Transverse colon (tissue), 4 donors: ENCODE results near the gene CNDP2. TPM values are rescaled to one million over a fixed set of nuclear protein-coding genes. Genes with fewer than 3 reads are reported as not detected.

Source experiments
- DNase-seq: peaks from one replicate; pipeline ENCODE4 v3.0.0-alpha.2; 2019
- H3K27ac ChIP-seq, 4 donors: fragments of 200-600 bp; sonication (generic); 2 replicates each; pipeline ENCODE4 v1.5.1; 2016 to 2018; ENCODE audit warnings: inconsistent platforms in 4 of 4
- H3K27me3 ChIP-seq: fragments of 200-600 bp; sonication (generic); 2 replicates; pipeline ENCODE4 v1.5.1; 2017; ENCODE audit warnings: inconsistent platforms
- H3K36me3 ChIP-seq, 4 donors: fragments of 200-600 bp; sonication (generic); 2 replicates each; pipeline ENCODE4 v1.5.1; 2017 to 2019; ENCODE audit warnings: inconsistent platforms in 4 of 4
- H3K4me1 ChIP-seq, 4 donors: fragments of 200-600 bp; sonication (generic); 2 replicates each; pipeline ENCODE4 v1.5.1; 2017 to 2020; ENCODE audit warnings: inconsistent platforms in 4 of 4
- H3K4me3 ChIP-seq, 4 donors: fragments of 200-600 bp; sonication (generic); 1 replicate in 1 of 4; 2 replicates in 3 of 4; pipeline versions ENCODE4 v1.5.1 to v1.6.1; 2017 to 2019; ENCODE audit warnings: inconsistent platforms in 4 of 4
- H3K9me3 ChIP-seq, 2 donors: fragments of 200-600 bp; sonication (generic); 2 replicates each; pipeline ENCODE4 v1.5.1; 2017 to 2019; ENCODE audit warnings: inconsistent platforms in 2 of 2
- CTCF ChIP-seq, 5 experiments: fragments of 200-600 bp in 3 of 5; fragments of 450-650 bp in 2 of 5; sonication (generic) in 3 of 5; IDR thresholded peaks; 1 replicate in 2 of 5; 2 replicates in 3 of 5; pipeline ENCODE4 v1.5.1; 2016 to 2017; ENCODE audit warnings: antibody characterized with exemption in 5 of 5, inconsistent platforms in 3 of 5, mild to moderate bottlenecking in 2 of 5, moderate library complexity in 1 of 5
- EP300 ChIP-seq: sonication (generic); formaldehyde crosslinking; IDR thresholded peaks from one replicate; pipeline ENCODE4 v1.6.1; 2017; ENCODE audit warnings: antibody characterized with exemption, low read depth
- POLR2A ChIP-seq: fragments of 450-650 bp; IDR thresholded peaks from one replicate; pipeline ENCODE4 v1.6.1; 2016; ENCODE audit warnings: antibody characterized with exemption, mild to moderate bottlenecking, moderate library complexity
- POLR2AphosphoS5 ChIP-seq, 3 donors: sonication (generic); formaldehyde crosslinking; IDR thresholded peaks; one replicate each; pipeline ENCODE4 v1.6.1; 2016; ENCODE audit warnings: antibody characterized with exemption in 3 of 3
- WGBS, 2 donors: methylation state at CpG; one replicate each; pipeline ENCODE4 v1.1.5; 2018; ENCODE audit warnings: low coverage in 1 of 2; 5-methylcytosine and 5-hydroxymethylcytosine counted together
- in situ Hi-C, 4 donors: fragments of 200-750 bp; cut with MboI; loops; one replicate each; pipeline versions ENCODE4 v1.15.0 to v1.15.1; 2017; ENCODE audit warnings: low sequenced_read_pairs in 3 of 4, low pct_ligation_motif_present in 1 of 4, low pct_unique_long_range_greater_than_20kb in 1 of 4
- intact Hi-C: fragments of 100-400 bp; cut with DNase I; formaldehyde crosslinking; loops from one replicate; pipeline ENCODE4 v1.15.1; 2023; ENCODE audit warnings: low total_unique reads
- total RNA-seq, 4 donors: library from RNA; depleted of rRNA; stranded (reverse); fragments of >200 nt; gene quantifications; one replicate each; pipeline ENCODE4 v1.1.0, GENCODE V29; 2016

Gene CNDP2
- total RNA-seq, 4 donors from 2014 or later = 143 to 284 (median 155) TPM

GRCh38 chr18:74501386-74501785, 5.2 kb downstream of the CNDP2 start:
- Histone ChIP-seq H3K9me3 (no peaks in the 10 kb centered on the region), H3K4me3 (no peak overlapping the region), H3K4me1 (peaks cover 9 to 50% (median 34%) of the 10 kb centered on the region in 4 donors), H3K27ac (peak overlapping the region; percentile 75 to 86 (median 79)), H3K36me3 (peaks cover 0 to 25% (median 10%) of the 10 kb centered on the region in 4 donors), H3K27me3 (no peaks in the 10 kb centered on the region)
- 50 to 68% methylated on average over 1 to 4 of the region's 4 CpGs for WGBS, 2 donors
- DNase-seq = no peak
- TF ChIP-seq POLR2A (no peak), EP300 (no peak), CTCF (IDR thresholded peaks at IDR 0.05) (no peak), POLR2AphosphoS5 (IDR thresholded peaks at IDR 0.05) (no peak)
- intact Hi-C loops (no loop called here), in situ Hi-C loops (no loop called here)

- intact Hi-C loops = no loop called here
- H3K4me1 ChIP-seq = peaks cover 0 to 53% (median 23%) of the 10 kb centered on the region in 4 donors
- peaks cover 0 to 32% (median 13%) of the 10 kb centered on the region in 4 donors for H3K36me3 ChIP-seq
- H3K27ac ChIP-seq = no peak overlapping the region
- no peaks in the 10 kb centered on the region for H3K9me3 ChIP-seq
- 72 to 92% methylated on average over 3 to 4 of the region's 4 CpGs for WGBS, 2 donors
- no peaks in the 10 kb centered on the region for H3K27me3 ChIP-seq
- no peak overlapping the region for H3K4me3 ChIP-seq
- in situ Hi-C loops = no loop called here
- no peak for TF ChIP-seq POLR2A
- TF ChIP-seq EP300 = no peak
- no peak for TF ChIP-seq CTCF (IDR thresholded peaks at IDR 0.05)
- no peak for TF ChIP-seq POLR2AphosphoS5 (IDR thresholded peaks at IDR 0.05)
- no peak for DNase-seq
These were observed 7.0 kb downstream of the CNDP2 start for GRCh38 chr18:74503137-74503536.

GRCh38 chr18:74505776-74506175, 9.6 kb downstream of the CNDP2 start:
- H3K27ac ChIP-seq = no peak overlapping the region
- no peak for DNase-seq
- no peaks in the 10 kb centered on the region for H3K27me3 ChIP-seq
- intact Hi-C loops (no loop called here), in situ Hi-C loops (no loop called here)
- no peak overlapping the region for H3K4me3 ChIP-seq
- no peaks in the 10 kb centered on the region for H3K9me3 ChIP-seq
- H3K4me1 ChIP-seq = peaks cover 0 to 41% (median 18%) of the 10 kb centered on the region in 4 donors
- 93 to 94% methylated on average over 3 to 16 of the region's 16 CpGs for WGBS, 2 donors
- peaks cover 0 to 48% (median 19%) of the 10 kb centered on the region in 4 donors for H3K36me3 ChIP-seq
- TF ChIP-seq CTCF (IDR thresholded peaks at IDR 0.05) (no peak), POLR2A (no peak)

- H3K4me3 ChIP-seq = no peak overlapping the region
- no peaks in the 10 kb centered on the region for H3K9me3 ChIP-seq
- no peak overlapping the region for H3K27ac ChIP-seq
- in situ Hi-C loops = no loop called here
- 13 to 50% methylated on average over 1 to 11 of the region's 11 CpGs for WGBS, 2 donors
- H3K36me3 ChIP-seq = peaks cover 0 to 55% (median 23%) of the 10 kb centered on the region in 4 donors
- intact Hi-C loops = no loop called here
- no peaks in the 10 kb centered on the region for H3K27me3 ChIP-seq
- no peak for TF ChIP-seq EP300
- no peak for TF ChIP-seq POLR2AphosphoS5 (IDR thresholded peaks at IDR 0.05)
- TF ChIP-seq POLR2A = no peak
- TF ChIP-seq CTCF (IDR thresholded peaks at IDR 0.05) = no peak
- no peak for DNase-seq
- peaks cover 0 to 35% (median 13%) of the 10 kb centered on the region in 4 donors for H3K4me1 ChIP-seq
These were observed 10.4 kb downstream of the CNDP2 start for GRCh38 chr18:74506448-74507084.
